ENCODE data around the gene EXT2.

DNA sequence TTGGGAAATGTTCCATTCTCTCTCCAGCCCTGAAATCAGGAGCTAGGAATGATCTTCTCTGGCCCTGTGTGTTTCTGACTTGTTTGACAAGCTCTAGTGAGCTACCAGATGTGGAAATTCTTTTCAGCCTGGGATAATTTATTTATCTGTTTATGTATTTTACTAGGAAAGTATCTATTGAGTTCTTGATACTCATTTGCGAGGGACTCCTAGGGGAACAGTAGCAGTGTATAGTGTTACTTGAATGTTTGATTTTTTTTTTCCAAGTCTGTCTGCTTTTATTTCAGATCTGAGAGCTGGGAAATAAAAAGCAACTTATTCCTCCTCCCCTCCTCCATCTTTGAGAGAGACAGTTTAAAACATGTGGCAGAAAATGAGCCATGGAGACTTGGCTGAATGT lies 122.0 kb downstream of the EXT2 start:
- TF ChIP-seq CTCF (IDR thresholded peaks at IDR 0.05 in 4 of 5, conservative IDR thresholded peaks at IDR 0.05 in 1 of 5) (no peak), POLR2A (IDR thresholded peaks at IDR 0.05) (no peak)
